G401 (cell line): ENCODE measurements around the gene STEEP1. TPM values are rescaled to one million over a fixed set of nuclear protein-coding genes. Genes with fewer than 3 reads are reported as not detected.
"Not testable (repeated sequence)": the region's sequence is repeated elsewhere in the genome, so short reads cannot be mapped to it uniquely, and the experiment has no call there.

Experiments
- DNase-seq: peaks from one replicate; pipeline ENCODE4 v3.0.0-alpha.2; 2015; ENCODE audit warnings: low spot score
- in situ Hi-C: cut with HindIII; loops from 2 replicates; pipeline ENCODE4 v1.10.0; 2016; ENCODE audit warnings: low sequenced_read_pairs, mixed read lengths
- total RNA-seq: library from RNA; depleted of rRNA; stranded (reverse); fragments of >200 nt; shearing (Covaris generic); gene quantifications from 2 replicates; pipeline ENCODE4 v1.2.3, GENCODE V29; 2014

STEEP1 gene
- total RNA-seq, 1 experiment from 2014 or later = 36.2 TPM

DNA sequence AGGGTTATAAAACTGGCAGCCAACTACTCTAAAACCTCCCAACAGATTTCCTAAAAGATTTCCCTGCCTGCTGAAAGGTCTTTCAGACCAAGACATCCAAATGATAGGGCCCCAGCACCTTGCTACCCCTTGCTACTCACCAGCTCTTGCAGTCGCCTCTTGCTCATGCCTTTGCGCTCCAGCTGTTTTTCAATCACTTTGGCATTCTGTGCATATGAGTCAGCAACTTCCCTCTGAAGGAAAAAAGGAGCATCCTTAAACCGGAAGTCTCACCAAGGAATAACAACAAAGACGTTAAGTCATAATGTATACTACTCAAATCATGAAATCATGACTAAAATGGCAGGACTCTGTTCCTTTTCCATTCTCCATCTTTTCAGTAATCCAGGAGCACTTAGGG lies 24.0 kb downstream of the STEEP1 start:
- in situ Hi-C loops = no loop called here
- DNase-seq = no peak

DNA sequence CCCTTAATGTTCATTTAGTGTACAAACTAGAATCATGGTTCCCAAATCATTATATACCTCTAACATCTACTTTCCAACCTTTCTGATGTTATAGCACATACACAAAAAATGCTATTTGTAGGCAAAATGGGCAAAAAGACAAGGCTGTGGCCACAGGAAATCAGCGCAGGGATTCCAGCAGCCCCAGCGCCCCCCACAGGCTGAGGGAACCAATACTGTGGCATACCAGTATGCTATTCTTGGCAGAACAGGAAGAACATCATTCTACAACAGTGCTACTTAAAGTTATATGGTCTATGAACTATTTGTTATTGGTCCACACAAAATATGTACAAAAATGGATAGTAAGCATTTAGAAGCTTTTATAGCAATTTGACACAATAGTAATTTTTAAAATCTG lies 25.3 kb downstream of the STEEP1 start:
- no peak for DNase-seq

DNA sequence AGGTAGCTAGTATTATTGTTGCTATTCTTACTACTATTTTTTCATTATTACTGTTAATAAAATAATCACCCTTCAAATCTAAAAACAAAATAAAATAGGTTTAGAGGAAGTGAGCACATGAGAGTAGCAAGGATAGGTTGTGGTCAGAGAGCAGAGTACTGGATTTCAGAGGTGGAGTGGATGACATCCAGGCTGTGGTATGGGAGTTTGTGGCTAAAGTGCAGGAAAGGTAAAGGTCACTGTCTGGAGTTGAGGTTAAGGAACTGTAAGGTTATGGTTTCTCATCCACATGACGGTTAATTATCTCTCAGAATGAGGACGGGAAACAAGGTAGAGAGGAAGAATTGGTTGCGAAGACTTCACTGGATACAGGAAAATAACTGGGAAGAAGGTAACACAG lies 27.7 kb downstream of the STEEP1 start:
- in situ Hi-C loops = no loop called here
- no peak for DNase-seq

More for the DNA sequence above, 25.3 kb downstream of the STEEP1 start:
- in situ Hi-C loops = no loop called here

DNA sequence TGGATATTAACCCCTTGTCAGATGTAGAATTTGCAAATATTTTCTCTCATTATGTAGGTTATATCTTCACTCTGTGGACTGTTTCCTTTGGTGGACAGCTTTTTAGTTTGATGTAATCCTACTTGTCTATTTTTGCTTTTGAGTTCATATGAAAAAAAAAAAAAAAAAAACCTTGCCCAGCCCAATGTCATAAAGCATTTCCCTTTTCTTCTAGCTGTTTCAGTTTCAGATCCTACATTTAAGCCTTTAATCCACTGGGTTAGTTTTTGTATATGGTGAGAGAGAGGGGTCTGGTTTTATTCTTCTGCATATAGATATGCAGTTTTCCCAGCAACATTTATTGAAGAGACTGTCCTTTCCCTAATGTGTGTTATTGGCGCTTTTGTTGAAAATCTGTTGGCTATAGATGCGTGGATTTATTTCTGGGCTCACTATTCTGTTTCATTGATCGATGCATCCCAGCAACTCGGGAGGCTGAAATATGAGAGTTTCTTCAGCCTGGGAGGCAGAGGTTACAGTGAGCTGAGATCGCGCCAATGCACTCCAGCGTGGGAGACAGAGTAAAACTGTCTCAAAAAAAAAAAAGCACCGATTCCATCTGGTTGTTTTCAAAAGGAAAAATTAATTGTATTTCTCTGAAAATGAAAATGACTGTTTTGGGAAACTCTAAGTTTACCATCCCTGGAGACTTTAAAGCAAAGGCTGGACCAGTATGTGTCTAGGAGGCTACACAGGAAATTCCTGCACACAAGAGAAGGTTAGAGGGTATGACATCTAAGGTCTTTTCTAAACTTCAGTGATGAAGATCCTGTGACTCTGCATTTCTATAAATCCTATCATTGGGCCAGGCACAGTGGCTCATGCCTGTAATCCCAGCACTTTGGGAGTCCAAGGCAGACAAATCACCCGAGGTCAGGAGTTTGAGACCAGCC lies 35.6 kb downstream of the STEEP1 start:
- DNase-seq = no peak
- in situ Hi-C loops = no loop called here

DNA sequence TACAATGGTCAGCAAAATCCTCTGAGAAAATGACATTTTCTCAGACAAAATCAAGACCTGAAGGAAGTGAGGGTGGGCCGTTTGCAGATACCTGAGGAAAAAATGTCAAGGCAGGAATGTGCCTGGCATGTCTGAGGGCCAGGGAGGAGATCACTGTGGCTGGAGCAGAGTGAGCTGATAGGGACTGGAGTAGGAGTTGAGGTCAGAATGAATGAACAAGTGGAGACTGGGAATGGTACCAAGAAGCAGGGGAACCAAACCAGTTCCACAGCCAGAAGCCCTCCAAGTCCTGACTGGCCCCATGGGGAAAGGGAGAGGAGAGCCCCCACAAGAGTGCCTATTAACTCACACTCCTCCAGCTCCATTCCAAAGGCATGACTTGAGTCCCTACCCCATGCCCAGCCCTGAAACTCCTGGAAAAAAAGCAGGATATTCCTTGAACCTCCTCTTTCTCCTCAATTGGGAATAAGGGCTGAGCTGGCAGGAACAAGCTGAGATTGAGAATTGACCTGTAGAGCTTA lies 41.5 kb downstream of the STEEP1 start:
- in situ Hi-C loops = no loop called here
- no peak for DNase-seq

GRCh38 chrX:119521246-119521645 lies 44.0 kb downstream of the STEEP1 start:
- no peak for DNase-seq
- in situ Hi-C loops = no loop called here

GRCh38 chrX:119518371-119518770 lies 46.8 kb downstream of the STEEP1 start:
- in situ Hi-C loops = no loop called here

GRCh38 chrX:119516157-119516702 lies 49.0 kb downstream of the STEEP1 start:
- in situ Hi-C loops = no loop called here
- peak; percentile 47 for DNase-seq

More at GRCh38 chrX:119518371-119518770, 46.8 kb downstream of the STEEP1 start:
- no peak for DNase-seq

- peak; percentile 45 for DNase-seq
- in situ Hi-C loops = no loop called here
These were observed 52.9 kb downstream of the STEEP1 start for GRCh38 chrX:119512146-119512800.

DNA sequence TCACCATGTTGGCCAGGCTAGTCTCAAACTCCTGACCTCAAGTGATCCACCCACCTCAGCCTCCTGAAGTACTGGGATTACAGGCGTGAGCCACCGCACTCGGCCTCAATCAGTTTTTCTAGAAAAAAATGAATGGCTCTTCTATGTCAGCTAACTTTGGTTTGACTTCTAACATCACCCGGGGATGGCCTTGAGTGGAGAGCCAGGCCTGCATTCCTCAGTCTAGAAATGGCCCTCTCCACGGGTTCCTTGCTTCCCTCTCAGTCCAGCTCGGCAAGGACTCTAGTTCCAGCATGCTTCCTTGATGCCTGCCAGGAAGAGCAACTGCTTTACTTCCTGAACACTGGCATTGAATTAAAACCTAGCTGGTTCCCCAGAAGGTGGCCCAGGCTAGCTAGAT lies 58.0 kb downstream of the STEEP1 start:
- DNase-seq = peak; percentile 49
- in situ Hi-C loops = no loop called here

- no peak for DNase-seq
- in situ Hi-C loops = no loop called here
These were observed 59.3 kb downstream of the STEEP1 start for GRCh38 chrX:119505945-119506344.

- DNase-seq, in situ Hi-C loops: not testable (repeated sequence)
These were observed 60.1 kb downstream of the STEEP1 start for GRCh38 chrX:119505145-119505544.

GRCh38 chrX:119503484-119503861 lies 61.7 kb downstream of the STEEP1 start:
- in situ Hi-C loops = no loop called here
- peak; percentile 65 for DNase-seq

DNA sequence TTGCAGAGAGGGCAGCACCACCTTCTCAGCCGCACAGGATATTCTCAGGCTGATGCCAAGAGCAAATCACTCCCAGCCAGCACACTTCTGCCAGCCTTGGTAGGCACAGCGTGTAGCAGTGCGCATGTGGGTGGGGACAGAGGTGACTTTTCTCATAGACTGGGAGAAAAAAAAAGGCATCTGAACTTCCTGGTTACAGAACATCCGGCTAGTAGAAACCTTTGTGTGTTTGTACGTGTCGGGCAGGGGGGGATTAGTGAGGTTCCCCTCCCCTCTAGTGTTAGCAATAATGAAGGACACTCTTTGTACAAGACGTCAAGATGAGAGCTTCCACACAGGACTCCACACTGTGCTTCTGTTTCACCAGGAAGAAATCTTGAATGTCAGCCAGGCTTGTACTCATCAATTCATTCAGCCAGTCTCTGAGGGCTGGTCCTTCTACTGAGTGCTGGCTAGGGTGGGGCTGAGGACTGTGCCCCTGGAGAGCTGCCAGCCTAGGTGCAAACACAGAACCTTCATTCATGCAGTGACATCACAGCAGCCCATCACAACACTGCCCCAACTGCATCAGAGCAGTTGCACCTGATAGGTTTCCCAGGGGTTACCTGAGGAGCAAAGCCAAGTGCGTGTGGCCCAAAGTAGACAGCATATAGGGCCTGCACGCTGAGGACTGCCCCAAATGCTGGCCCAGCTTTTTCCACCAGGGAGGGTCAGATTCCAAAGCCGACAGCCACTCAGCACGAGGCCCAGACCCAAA lies 62.3 kb downstream of the STEEP1 start:
- in situ Hi-C loops = no loop called here
- DNase-seq = peak; percentile 41

GRCh38 chrX:119501511-119502148 lies 63.6 kb downstream of the STEEP1 start:
- in situ Hi-C loops = no loop called here

GRCh38 chrX:119500061-119500800 lies 65.0 kb downstream of the STEEP1 start:
- DNase-seq = no peak
- in situ Hi-C loops = no loop called here

More at GRCh38 chrX:119501511-119502148, 63.6 kb downstream of the STEEP1 start:
- DNase-seq = no peak

DNA sequence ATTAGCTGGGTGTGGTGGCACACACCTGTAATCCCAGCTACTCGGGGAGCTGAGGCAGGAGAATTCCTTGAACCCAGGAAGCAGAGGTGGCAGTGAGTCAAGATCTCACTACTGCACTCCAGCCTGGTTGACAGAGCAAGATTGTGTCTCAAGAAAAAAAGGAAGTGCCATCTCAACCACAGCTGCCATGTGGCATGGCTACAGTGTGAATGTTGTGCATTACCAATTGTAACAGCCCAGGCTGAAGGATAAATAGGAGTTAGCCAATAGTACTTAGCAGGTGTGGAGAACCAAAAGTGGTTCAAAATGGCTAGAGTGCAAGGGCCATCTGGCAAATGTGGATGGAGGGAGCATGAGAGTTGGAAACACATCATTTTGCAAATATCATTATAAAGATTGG lies 68.0 kb downstream of the STEEP1 start:
- in situ Hi-C loops = no loop called here
- DNase-seq = no peak
